Embryonic facial prominence (tissue), 1 donor: Measurements from ENCODE around the gene DOCK3.
"Not testable (repeated sequence)": the region's sequence is repeated elsewhere in the genome, so short reads cannot be mapped to it uniquely, and the experiment has no call there.

ENCODE experiments used
- DNase-seq: peaks from one replicate; pipeline ENCODE4 v3.0.0-alpha.2; 2016; ENCODE audit errors: extremely low spot score

The DOCK3 gene

DNA sequence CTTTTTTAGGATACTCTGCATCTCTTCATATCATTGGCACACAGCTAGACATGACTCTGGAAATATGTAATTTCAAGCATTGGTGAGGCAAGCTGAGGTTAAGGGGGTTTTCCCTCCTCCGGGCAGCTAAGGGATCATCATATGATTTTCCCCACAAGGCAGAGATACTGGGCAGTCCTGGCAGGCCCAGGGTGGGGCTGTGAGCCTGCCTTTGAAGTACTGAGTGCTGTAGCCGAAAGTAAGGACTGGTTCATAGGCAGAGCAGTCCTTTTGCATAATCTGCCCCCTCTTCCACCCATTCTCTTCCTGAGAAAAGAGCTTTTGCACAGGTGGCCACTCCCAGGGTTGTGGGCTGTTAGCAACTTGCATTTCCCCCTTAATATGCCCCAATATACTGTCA lies 541.6 kb downstream of the DOCK3 start:
- no peak for DNase-seq

DNA sequence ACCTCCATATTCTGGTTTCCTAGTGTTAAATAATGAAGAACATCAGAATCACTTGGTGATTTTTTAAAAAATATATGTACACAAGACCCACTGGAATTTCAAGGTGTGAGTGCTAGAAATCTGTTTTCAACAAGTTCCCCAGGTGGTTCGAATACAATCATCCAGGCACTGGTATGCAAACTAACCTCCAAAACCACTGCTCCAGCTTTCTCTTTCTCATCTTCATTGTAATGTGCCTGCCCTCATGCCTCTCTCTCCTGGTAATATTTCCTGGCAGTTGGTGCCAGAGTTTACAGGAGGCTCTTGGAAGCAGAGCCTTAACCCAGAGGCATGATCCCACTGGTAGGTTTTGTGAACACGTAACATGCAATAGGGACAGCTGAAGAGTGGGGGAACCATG lies 547.2 kb downstream of the DOCK3 start:
- DNase-seq = no peak

DNA sequence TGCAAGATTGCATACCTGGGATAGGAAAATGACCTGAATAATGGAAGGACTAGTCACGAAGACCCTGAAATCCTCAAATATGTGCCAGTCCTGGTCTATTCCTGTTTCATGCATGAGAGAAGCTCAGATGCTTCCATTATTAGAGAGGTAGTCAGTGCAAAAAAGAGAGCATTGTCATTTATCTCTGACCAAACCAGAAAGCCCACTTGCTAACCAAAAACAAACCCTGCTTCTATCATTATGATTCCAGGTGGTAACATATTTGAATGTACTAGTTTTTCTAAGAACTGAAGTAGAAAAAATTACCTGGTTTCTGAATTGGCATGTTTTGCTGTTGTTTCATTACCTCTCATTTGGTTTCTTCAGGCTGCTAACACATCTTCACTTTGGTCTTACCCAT lies 549.6 kb downstream of the DOCK3 start:
- no peak for DNase-seq

DNA sequence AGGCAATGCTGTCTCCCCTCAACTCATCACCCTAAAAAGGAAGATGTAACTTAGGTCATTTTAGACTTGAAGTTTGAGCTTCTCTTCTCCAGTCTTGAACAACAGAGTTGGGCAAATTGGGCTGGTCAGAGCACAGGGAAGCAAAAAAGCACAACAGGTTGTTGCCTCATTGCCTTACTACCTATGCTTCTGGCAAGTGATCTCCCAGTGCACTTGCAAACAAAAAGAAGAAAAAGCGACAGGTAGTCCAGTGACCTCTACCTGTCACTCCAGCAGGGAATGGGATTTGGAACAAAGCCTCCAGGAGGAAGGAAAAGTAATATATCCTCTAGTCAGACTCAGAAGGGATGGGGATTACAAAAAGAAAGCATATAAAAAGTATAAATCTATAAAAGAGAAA lies 550.1 kb downstream of the DOCK3 start:
- DNase-seq = no peak

DNA sequence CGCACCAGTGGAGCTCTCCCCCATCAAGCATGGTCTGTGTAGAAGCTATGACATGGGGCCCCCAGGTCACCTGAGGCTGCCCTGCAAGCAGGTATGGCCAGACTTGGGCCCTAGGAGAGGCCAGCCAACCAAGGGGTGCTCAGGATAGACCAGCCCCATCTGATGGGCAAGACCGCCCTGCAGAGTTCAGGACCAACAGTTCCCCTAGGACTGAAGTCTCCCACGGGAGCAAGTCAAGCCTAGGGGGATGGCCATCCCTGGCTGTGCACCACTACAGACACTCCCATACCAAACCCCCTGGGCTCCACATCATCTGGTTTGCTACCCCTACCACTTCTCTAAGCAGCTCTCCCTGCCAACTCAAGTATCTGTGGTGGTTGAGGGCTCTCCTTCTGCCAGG lies 568.2 kb downstream of the DOCK3 start:
- DNase-seq = no peak

DNA sequence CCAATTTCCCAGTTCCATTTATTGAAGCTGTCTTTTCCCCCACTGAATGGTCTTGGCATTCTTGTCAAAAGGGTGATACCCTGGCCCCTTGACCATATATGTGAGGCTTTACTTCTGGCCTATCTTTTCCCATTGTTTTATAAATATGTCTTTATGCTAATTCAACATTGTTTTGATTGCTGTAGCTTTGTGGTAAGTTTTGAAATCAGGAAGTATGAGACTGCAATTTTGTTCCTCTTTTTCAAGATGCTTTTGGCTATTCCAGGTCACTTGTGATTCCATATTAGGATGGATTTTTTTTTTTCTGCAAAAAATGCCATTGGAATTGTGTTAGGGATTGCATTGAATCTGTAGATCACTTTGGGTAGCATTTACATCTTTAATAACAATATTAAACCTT lies 569.2 kb downstream of the DOCK3 start:
- DNase-seq = no peak

DNA sequence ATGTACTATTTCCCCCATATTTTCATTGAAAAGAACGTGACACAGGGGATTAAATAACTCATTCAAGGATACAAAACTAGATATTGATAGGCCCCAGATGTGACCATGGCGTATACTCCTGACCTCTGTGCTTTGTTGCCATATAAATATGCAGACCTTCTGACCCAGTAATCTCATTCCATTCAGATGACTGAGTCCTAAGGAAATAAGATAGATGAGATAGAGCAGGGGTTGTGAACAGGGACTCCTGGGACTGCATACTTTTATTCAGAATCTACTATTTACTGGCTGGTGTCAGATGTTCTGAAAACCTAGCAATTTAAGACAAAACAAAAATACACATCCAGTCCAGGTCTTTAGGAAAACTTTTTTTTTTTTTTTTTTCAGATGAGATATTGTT lies 571.1 kb downstream of the DOCK3 start:
- no peak for DNase-seq

DNA sequence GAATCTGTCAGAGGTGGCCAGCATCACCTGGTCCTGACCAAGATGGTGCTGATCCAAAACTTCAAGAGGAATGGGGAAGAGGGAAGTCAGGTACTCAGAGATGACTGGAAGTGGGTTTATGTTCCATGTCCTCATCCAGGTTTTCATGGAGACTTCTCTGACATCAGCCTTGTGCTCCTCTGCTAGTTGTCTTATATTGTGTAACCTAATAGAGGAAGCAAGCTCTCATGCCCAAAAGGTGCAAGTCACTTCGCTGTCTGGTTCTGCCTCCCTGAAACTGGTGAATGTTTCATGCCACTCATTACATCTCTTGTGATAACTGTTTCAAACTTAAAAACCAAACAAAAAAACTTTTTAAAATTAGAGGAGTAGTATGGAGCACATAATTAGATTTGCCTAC lies 583.1 kb downstream of the DOCK3 start:
- no peak for DNase-seq

DNA sequence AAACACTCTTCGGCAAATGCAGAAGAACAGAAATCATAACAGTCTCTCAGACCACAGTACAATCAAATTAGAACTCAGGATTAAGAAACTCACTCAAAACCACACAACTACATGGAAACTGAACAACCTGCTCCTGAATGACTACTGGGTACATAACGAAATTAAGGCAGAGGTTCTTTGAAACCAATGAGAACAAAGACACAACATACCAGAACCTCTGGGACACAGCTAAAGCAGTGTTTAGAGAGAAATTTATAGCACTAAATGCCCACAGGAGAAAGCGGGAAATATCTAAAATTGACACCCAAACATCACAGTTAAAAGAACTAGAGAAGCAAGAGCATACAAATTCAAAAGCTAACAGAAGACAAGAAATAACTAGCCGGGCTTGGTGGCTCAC lies 589.4 kb downstream of the DOCK3 start:
- not testable (repeated sequence) for DNase-seq

DNA sequence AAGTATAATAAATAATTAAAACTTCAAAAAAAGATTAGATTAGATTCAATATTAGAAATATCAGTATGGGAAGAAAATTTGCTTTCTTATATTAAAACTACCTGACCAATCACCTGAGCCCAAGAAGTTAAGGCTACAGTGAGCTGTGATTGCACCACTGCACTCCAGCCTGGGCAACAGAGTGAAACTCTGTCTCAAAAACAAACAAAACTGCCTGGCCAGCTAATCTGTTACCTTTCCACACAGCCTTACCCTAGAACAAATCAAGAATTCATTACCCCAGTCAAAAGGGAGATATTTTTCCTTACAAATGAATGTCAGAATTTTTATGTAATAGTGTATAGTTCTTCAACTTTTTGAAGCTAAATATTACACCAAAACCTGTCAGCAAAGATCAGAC lies 593.4 kb downstream of the DOCK3 start:
- no peak for DNase-seq

DNA sequence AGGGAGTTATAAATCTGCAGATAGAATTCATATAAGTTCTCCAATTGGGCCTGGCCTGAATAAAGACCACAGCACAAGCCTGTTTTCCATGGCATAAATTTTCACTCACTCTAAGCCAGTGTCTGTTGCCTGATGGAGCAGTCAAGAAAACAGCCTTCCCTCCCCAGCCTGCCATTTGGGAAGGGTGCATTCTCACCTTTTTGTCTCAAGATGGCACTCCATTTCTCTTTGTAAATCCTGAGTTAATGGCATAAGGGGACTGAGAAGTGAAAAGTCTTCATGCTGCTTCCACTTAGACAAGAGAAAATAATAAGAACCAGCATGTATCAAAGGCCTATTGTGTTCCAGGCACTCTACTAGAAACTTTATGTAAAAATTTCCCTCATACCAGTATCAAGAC lies 594.7 kb downstream of the DOCK3 start:
- DNase-seq = no peak

DNA sequence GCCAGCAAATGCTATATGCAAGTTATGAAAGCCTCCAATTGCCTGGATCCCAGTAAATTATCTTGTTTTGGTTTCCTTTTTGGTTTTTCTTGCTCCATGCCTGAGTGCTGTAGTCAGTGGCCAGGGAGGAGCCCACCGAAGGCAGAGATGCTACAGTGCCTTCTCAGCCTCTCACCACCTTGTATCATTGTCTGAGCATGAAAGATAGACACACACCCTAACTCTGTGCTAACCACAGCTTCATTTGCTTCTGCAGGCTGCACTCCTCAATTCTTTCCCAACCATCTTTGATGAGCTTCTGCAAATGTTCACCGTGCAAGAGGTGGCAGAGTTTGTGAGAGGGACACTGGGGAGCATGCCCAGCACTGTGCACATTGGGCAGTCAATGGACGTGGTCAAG lies 595.8 kb downstream of the DOCK3 start:
- no peak for DNase-seq

DNA sequence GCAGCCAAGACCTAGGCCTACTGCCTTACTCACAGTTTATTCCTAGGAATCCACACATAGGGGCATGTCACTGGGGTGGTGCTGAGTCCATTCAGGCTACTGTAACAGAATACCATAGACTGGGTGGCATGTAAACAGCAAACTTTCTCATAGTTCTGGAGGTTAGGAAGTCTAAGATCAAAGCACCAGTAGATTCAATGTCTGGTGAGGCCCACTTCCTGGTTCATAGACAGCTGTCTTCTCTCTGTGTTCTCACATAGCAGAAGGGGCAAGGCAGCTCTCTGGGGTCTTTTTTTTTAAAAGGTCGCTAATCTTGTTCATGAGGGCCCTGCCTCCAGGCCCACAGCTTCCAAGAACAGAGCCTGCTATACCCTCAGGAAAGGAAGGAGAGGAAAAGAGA lies 596.4 kb downstream of the DOCK3 start:
- no peak for DNase-seq

DNA sequence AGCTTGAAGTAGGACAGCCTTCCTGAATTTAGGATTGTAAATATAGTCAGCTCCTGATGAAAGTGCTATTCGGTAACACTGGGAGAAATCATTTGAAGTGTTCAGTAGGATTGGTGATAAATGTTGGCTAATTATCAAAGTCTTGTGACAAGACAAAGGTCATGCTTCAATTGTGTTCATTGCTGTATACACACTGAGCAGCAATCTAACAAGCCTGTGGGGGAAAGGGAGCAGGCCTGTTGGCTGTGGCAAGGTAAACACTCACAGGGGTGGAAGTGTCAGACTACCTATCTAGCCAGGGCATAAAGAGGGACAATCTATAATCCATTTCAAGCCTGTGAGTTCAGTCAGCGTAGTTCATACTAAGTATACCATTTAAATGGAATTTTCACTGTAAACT lies 599.3 kb downstream of the DOCK3 start:
- no peak for DNase-seq

DNA sequence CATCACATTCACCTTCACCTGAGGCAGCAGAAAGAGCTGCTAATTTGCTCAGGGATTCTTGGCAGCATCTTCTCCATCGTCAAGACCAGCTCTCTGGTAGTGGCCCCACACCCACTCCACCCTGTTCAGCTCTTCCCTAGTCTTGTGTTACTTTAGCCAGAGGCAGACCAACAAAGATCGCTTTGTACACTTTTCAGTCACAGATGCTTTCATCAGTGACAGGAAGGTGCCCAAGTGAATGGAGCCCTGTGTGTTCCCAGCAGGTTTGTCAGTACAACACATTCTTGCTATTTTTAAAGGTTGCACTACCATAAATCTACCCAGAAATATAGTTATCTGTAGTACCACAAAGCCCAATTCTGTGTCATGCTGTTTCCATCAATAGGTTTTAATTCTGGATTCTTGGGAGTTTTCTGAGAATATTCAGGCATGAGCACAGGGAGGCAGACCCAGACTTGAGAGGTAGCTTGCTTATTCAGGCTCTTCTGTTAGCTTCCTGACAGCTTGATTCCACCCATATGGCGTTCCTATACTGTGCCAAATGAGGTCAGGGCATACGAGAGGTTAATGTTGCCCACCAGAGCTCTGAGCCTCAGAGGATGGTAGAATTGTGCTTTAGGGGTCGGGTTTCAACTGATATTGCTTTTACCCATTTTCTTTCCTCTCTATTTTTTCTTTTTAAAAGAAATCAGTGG lies 600.5 kb downstream of the DOCK3 start:
- DNase-seq = no peak

DNA sequence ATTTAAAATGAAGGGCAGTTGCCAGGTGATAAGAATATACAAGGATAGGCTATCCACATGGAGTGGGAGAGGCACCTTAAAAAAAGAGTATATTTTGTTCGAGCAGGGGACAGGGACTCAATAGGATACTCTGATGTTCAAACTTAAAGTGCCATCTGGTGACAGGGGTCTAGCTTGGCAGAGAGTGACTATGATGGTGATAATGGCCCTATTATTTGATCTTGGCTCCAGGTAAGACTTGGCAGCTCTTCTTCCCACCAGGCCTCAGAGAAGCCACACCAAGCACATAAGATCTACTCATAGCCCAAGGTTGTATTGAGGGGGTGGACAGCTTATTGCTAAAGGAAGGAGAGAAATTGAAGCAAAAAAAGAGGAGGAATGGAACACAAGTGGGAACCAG lies 601.3 kb downstream of the DOCK3 start:
- no peak for DNase-seq

DNA sequence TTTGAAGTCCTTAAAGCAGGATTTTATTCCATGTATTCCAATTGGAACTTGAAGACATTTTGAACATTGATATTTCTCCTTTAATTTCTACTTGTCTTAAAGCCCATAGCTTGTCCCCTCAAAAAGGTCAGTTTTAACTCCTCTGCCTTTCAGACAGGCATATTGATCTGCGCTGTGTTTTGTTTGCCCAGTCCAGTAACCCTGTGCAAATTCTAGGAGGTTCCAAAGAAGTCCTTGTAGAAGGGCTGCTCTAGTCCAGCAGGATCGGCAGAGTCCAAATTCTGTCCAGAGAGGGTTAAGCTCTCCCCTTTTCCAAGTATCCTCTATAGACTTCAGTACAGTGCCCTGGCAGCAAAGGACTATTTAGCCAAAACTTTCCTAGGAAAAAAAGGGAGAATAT lies 604.7 kb downstream of the DOCK3 start:
- DNase-seq = no peak

DNA sequence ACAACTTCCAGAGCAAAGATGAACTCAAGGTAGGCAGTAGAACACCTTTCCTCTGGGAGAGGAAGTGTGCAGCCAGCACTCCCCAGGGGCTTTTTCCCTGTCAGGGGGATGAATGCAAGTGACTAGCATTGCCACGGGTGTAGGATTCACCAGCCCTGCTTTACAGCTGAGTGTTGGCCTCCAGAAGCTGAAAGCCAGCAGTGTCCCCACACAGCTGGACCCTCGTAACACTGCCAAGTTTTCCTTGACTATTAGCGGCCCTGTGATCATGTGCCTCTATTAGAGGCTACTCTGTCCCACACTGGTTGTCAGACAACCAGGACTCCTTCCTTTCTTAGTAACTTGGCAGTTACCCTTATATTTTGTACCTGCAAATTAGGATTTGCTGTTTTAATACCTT lies 605.4 kb downstream of the DOCK3 start:
- no peak for DNase-seq

DNA sequence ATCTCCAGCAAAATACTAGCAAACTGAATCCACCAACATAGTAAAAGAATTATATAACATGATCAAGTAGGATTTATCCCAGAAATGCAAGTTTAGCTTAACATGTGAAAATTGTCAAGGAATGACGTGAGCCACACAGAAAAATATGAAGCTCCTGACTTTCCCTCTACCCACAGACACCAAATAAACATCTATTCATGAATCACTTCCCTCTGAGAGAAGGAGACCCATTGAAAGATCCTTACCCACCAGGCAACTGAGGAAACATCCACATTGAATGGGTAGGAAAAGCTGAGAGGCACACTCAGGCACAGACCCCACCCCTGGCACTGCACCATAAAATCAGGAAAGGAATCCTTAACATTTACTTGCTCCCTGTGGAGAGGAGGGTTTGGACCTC lies 608.2 kb downstream of the DOCK3 start:
- DNase-seq = no peak

DNA sequence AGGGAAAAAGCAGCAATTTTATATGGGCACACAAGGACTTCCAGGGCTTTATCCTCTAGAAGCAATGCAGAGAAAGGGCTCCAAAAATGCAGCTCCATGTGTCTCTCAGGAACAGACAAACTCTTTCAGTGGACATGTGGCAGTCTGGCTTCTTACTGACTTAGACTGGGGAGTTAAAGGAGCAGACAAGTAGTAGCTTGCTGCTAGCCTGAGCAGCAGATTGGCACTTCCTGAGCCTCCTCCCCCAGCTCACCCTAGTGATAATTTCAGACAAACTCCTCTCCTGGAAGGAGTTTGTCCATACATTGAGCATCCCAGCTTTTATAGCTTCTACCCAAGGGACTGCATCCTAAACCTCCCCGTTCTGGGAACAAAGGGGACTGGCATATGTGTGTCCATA lies 608.7 kb downstream of the DOCK3 start:
- DNase-seq = no peak

DNA sequence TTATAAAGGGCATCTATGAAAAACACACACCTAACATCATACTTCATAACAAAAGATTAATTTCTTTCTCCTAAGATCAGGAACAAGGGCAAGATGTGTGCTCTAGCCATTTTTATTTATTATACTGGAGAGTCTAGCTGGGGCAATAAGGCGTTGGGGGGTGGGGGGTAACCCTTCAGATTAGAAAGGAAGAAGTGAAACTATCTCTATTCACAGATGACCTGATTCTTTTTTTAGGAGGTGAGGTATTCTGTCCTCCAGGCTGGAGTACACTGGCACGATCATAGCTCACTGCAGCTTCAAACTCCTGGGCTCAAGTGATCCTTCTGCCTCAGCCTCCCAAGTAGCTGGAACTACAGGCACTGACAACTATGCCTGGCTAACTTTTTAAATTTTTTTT lies 620.9 kb downstream of the DOCK3 start:
- no peak for DNase-seq

DNA sequence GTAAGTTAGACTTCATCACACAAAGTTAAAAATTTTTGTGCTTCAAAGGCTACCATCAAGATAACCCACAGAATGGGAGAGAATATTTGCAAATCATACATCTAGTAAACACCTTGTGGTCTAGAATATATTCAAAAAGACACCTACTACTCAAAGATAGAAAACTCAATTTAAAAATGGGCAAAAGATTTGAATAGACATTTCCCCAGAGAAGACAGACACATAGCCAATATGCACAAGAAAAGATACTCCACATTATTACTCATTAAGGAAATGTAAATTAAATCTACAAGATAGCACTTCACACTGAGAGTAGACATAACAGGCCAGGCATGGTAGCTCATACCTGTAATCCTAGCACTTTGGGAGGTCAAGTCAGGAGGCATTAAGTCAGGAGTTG lies 622.6 kb downstream of the DOCK3 start:
- DNase-seq = no peak

DNA sequence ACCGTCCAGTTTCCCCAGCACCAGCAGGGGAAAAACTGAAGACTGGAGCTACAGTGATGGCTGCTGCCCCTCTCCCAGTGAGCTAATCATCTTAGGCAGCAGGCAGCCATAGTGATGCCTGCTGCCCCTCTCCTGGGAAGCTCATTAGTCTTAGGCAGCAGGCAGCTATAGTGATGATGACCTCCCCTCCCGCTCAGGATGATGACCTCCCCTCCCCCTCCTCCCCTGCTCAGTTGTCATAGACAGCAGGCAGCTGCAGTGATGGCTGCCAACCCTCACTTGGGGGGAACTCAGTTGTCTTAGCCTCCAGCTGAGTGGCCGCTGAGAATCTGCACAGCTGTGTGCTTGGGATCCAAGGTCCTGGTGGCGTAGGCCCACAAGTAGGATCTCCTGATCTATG lies 629.5 kb downstream of the DOCK3 start:
- no peak for DNase-seq

DNA sequence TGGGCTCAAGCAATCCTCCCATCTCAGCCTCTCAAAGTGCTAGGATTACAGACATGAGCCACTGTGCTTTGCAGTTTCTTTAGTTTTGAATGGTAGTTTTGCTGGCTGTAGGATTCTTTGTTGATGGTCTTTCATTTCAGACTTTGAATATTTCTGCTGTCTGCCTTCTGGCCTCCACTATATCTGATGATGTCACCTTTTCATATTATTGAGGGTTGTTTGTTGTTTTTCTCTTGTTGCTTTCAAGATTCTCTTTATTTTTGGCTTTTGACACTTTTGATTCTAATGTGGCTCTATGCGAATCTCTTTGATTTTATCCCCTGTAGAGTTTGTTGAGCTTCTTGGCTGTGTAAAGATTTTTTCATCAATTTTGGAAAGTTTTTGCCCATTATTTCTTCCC lies 631.4 kb downstream of the DOCK3 start:
- no peak for DNase-seq

DNA sequence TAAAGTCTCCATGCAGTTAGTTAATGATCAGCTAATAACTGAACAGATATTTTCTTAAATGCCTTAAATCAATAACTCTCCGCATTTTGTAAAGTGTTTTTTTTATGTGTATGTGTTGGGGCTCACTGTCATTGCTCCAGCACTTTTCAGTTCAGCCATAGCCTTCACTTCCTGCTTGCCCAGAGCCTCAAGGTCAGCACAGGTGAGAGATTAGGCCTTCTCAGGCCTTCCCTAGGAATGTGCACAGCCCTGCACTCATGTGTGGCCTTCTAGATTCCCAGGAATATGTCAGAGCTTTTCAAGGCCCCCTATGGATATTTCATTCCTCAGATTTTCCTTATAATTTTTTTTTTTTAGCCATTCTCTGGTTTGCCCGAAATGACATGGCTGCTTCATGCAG lies 632.7 kb downstream of the DOCK3 start:
- no peak for DNase-seq
